GM21367 (cell line): ENCODE data around the gene UBL7.
"Not testable (repeated sequence)": the region's sequence is repeated elsewhere in the genome, so short reads cannot be mapped to it uniquely, and the experiment has no call there.

Experiments used
- ATAC-seq: cut with Tn5 transposase; IDR thresholded peaks from one replicate; pipeline ENCODE4 v1.9.1; 2021; ENCODE audit not compliant: unreplicated experiment

Gene UBL7

DNA sequence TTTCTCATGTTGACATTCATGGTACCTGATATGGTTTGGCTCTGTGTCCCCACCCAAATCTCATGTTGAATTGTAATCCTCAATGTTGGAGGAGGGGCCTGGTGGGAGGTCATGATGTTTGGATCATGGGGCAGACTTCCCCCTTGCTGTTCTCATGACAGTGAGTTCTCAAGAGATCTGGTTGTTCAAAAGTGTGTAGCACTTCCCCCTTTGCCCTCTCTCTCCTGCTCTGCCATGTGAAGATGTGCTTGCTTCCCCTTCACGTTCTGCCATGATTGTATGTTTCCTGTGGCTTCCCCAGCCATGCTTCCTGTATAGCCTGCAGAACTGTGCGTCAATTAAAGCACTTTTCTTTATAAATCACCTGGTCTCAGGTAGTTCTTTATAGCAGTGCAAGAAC lies 3.3 kb upstream of the UBL7 start:
- ATAC-seq, result no peak

DNA sequence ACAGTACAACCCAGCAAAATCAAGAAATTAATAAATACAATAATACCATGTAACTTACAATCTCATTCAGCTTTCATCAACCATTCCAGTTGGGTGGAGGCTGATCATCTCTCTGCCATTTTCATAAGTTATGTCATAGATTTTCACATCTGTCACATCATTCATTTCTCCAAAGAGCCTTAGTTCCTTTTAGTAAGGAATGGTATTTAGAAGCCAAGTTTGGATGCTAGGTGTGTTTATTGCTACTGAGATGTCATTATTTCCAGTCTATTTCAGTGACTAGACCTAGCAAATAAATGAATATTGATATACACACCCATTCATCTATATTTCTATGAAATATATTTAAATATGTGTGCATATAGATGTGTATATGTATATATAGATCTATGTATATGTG lies 2.7 kb upstream of the UBL7 start:
- ATAC-seq, result no peak

DNA sequence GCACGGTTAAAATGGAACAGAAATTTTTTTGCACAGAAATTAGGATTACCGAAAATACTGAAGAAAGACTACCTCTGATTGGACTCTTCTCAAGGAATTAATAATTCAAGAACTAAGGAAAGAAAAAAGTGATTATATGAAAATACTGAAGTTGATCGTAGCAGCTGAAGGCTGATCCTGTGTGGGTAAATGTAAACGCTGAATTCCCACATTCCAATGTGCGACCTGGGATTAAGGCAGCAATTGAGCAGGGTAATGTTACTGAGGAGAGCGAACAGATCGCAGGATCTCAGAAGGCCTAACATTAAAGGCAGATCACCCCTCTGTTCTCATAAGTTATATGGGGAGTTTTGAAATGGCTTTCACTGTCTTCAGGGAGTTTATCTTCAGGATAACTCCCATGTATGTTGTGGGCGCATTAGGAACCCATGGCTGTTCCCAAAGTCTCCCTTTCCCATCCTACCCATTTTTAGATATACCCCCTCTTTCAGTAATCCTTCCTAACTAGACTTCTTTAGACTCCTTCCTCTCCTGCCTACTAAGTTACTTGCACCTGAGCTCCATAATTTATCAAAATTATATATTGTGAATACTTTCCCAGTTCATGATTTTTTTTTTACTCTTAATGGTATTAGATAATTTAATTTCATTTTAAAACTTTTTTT lies 1.0 kb upstream of the UBL7 start:
- ATAC-seq, result no peak

DNA sequence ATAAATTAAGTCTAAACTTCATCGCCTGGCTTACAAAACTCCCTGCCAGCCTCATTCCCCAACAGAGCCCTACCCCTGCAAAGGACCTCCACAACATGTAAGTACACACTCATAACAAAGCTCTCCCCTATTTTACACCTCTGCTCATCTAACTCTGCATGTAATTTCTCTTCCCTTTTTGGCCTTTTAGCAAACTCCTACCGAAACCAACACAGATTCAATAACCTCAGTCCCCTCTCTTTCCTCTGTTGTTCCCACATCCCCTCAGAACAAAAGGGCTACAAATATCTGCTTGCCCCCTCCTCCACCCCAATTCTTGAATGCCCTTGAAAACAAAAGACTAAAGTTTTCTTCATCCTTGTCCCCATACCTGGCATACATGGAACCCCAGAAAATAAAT lies 662 bp downstream of the UBL7 start:
- ATAC-seq, result no peak

DNA sequence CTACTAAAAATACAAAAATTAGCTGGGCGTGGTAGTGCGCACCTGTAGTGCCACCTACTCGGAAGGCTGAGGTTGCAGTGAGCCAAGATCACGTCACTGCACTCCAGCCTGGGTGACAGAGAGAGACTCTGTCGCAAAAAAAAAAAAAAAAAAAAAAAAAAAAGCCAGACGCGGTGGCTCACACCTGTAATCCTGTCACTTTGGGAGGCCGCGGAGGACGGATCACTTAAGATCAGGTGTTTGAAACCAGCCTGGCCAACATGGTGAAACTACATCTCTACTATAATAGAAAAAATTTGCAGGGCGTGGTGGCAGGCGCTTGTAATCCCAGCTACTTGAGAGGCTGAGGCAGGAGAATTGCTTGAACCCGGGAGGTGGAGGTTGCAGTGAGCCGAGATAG lies 1.2 kb downstream of the UBL7 start:
- ATAC-seq, result not testable (repeated sequence)

DNA sequence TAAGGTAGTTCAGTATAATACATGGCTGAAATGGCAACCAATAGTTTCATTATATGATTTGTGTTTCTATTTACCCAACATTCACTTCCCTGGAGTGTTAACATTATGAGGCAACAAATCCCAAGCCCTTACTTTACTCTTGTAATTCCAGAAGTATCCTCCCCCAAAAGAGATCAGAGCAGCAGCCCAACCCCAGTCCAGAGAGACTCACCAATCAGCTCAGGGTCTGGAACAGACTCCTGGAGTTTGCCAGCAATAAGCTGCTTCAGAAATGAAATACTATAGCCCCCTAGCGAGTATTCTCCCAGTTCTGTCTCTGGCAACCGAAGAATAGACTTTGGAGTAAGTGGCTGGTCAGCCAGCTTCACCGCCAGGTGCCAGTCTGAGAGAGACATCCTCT lies 2.5 kb downstream of the UBL7 start:
- ATAC-seq, result no peak

DNA sequence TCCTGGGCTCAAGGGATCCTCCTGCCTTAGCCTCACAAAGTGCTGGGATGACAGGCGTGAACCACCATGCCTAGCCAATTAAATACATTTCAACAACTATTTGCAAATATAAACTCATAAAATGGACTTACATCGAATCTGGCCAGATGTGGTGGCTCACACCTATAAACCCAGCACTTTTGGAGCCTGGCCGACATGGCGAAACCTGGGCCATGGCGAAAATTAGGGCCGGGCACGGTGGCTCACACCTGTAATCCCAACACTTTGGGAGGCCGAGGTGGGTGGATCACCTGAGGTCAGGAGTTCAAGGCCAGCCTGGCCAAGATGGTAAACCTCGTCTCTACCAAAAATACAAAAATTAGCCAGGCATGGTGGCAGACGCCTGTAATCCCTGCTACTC lies 3.9 kb downstream of the UBL7 start:
- ATAC-seq, result not testable (repeated sequence)

DNA sequence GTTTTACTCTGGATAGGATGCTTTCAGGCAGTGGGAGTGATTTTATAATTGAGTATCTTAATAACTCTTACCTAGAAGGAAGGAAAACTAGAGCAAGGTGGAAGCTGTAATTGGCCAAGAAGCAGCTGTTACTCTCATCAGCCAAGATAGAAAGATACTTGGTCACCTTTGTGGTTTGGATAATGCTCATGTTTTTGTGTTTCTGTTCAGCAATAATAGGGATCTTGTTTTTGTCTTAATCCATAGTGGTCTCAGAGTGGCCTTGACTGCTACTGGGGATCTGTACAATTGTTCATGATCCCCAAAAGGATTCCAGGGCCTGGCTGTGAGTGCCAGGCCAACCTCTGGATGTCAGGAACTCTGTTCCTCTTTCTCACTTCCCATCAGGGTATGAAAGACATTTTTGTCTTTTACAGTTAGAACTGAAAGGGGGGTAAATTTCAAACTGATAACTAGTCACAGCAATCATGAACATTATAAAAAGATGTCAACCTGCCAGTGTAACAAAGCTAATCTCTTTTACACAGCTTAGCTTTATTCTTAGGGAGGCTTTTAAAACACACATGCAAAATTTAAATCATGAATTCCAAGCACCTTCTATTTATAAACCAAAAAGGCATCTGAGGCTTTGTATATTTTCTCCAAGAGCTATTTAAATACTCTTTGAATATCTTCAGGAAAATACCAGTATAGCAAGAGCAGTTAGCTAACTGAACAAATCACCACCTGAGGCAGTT lies 6.0 kb downstream of the UBL7 start:
- no peak for ATAC-seq

DNA sequence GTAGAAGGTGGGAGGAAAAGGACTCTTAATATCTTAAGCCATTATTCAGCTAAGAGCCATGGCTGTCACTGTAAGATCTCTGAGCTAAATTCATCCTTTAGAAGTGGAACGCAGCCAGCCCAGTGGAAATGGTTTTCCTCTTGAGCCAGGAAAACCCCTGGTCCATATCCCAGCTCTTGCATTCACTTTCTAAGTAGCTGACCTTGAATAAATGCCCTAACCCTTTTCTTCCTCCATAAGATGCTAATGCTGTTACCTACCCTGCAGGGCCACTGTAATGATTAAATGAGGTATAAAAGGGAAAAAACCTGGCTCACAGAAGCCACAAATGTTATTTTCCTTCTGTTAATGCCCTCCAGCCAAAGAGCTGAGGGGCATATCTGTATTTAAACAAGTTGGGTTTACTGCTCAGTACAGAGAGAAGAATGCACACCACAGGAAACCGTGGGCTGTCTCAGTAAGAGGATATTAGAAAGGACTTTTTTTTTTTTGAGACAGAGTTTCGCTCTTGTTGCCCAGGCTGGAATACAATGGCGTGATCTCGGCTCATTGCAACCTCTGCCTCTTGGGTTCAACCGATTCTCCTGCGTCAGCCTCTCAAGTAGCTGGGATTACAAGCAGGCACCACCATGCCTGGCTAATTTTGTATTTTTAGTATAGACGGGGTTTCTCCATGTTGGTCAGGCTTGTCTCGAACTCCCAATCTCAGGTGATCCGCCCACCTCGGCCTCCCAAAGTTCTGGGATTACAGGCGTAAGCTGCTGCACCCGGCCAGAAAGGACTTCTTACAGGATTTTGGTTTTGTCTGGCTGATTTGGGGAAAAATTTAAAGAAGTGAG lies 6.8 kb downstream of the UBL7 start:
- ATAC-seq, result no peak

DNA sequence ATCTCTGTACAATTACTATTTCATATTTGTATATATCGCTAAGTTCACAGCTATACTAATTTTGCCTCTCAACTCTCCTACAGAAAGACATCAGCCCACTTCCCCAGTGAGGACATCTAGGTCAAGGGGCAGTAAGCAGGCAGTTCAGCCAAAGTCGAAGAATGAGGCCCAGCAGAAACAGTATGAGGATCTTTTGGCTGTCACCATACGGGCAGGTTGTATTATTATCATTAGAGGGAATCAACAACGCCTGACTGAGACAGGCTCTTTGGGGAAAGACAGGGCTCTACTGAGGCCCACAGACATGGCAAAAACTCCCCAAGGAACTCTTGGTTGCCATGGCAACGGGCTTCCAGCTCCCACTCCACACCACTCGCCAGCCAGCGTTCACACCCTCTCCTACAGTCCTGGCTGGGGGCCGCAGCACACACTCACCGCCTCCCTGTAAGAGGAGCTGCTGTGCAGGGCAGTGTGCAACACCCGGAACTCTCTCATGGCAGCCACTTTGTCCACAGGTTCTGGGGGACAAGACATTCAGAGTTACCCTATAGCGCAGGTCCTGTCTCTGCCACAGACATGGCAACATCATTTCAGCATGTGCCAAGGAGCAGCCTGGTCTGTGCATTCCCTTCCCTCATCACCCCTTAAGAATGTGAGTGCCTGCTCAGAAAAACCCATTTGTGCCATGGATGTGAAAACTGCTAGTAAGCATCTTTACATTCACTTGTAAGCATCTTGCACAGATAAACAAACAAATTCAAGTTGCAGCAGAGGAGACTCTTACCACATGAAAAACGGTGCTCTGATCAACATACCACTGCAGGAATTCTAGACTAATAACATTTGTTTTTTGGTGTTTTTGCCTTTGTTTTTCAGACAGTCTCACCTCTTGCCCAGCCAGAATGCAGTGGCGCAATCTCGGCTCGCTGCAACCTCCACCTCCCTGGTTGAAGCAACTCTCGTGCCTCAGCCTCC lies 8.8 kb downstream of the UBL7 start:
- ATAC-seq, result no peak

DNA sequence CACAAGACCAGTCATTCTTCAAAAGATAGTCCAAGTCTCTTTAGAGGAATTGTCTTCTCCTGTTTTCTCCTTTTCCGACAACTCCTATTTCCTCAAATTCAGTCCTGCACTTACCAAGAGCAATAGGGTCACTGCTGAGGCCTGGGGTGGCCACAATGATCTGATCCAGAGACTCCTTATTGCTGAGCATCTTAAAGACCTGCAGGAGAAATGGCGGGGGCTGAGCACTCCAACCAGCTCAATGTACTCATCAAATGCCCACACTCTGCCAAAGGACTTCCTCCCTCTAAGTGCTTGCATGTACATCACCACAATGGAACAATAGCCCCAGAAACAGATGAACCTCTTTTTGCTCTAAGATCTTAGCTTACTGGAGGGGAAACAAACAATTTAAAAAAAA lies 9.6 kb downstream of the UBL7 start:
- no peak for ATAC-seq

DNA sequence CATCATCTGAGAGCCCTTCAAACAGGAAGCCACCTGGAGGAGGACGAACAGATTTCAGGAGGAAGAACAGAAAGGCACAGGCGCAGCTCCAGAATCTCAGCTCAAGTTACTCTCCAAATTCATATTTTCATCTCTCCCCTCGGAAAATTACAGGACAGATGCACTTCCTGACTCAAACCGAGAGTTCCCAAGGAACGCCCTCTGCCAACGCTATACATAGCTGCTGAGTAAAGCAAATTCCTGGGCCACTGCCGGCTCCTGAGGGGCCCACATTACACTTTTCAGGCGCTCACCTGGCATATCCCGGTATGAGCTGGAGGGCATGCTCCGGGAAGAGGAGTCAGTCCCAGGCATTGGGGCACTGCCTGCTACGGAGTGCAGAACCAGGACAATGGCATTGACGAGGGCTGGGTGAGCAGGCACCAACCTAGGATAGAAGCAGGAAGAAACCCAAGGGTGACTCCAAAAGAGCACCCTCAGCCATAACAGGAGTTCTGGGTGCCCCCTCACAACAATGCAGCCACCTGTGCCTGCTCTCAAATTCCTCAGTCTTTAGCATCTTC lies 11.2 kb downstream of the UBL7 start:
- no peak for ATAC-seq

DNA sequence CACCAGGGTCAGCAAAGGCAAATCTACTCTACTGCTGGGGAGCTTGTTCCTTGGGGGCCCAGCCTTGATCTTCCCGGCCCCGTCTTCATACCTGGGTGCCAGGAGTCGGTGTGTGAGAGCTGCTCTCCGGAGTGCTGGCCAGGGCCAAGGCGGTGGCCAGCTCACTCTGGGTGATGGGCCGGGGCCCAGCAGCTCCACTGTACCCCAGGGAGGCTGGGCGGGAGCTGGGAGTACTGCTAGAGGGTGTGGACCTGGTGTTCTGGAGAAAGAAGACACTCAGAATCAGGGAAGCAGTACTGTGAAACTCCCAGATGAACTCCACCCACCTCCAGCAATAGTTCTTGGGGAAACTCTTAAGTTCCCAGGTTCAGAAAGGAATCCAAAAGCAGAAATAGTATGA lies 11.9 kb downstream of the UBL7 start:
- no peak for ATAC-seq

DNA sequence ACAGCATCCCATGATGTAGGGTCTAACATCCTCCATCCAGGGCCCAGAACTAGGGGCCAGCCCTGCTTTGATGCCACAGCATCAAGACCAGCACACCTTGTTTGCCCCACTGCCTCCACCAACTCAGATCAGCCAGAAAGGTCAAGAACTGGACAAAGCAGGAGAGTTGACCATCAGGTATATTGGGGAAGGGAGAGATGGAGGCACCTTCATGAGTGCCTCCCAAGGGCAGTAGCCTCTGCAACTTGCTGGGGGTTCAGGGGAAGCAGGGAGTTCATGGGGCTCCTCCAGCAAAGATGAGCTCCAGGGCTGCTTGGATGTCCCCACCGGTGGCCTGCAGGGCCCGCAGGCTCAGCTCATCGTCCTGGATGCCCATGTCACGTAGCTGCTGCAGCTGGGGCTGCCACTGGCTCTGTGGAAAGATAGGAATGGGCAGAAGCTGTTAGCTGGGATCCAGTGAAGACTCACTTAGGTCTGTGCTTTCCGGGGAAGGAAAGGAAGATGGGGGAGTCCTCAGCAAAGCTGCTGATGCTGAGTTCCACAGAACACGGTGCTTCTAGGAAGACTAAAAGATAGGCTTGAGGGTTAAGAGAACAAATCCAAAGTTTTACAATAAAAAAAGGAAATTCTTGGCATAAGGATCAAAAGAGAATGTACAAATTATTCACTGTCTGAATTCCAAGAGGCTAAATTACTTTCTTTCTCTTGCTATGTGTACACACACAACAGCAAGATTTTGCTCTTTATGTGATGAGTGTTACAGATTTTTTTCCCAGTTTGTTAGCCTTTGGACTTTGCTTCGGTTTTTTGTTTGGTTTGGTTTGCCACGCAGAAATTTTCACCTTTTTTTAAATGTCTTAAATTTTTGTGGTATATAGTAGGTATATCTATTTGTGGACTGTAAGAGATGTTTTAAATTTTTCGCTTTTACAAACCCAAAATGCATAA lies 14.9 kb downstream of the UBL7 start:
- no peak for ATAC-seq

DNA sequence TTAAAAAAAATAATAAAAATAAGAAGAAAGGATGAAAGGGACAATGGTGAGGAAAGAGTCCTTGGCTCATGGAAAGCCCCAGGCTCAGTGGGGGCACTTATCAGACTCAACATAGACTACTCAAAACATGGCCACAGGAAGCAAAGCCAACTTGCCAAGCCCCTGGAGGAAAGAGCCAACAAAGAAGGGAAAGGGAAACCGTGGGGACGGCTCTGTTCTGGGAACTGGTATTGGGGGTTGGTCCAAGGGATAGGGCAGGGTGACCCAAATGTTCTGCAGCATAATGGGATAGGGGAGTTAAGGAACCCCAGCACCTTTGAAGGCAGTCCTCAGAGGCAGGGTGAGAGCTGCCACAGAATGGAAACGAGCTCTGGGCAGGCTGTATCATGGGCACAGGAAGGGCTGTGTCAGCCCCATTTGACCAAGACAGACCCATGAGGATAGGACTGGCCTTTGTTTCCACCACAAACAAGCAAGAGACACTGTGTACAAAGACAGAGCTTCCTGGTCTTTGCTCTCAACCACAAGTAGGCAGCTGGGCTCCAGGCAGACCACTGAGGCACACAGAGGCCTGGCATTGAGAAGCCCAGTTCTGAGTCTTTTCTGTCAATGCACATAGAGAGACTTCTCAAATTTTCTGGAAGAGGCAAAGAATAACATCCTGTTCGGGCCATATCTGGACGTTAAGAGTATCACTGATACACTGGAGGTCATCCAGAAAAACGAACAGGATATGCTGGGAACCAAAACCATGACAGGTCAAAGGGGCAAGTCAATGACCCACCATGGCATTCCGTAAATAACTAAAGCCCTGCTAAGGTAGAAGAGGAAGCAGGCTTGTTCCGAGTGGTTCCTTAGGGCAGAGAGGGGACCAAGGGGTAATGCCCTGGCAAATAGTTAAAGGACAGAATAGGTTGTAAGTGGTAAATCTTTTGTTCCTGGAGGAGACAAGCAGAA lies 16.6 kb downstream of the UBL7 start:
- ATAC-seq, result no peak

DNA sequence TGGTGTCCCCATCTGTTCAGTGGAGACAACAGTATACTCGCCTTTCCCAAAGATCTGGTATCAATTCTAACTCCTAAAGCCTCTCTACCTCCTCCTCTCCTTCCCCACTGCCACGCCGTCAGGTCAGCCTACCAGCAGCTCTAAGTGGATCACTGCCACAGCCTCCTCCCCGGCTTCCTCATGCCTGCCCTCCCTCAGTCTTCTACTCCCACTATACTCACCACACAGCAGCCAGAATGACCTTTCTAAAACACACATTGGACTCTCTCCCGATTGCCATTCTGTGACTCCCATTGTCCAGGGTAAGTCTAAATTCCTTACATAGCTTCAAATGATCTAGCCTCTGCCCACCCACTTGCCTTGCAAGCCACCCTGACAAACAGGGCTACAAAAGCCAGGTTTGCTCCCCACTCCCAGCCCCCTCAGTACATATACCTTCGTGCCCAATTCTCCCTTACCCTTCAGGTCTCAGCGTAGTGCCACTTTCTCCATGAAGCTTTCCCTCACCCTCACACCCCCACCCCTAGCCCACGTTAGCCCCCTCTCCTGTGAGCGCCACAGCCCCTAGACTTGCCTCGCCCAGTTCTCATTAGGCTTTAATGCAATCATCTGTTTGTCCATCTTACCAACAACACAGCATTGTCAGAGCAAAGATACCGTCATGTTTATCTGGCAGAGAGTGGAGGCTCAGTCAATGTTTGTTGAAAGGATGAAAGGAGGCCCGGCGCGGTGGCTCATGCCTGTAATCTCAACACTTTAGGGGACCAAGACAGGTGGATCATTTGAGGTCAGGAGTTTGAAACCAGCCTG lies 17.7 kb downstream of the UBL7 start:
- ATAC-seq, result no peak

DNA sequence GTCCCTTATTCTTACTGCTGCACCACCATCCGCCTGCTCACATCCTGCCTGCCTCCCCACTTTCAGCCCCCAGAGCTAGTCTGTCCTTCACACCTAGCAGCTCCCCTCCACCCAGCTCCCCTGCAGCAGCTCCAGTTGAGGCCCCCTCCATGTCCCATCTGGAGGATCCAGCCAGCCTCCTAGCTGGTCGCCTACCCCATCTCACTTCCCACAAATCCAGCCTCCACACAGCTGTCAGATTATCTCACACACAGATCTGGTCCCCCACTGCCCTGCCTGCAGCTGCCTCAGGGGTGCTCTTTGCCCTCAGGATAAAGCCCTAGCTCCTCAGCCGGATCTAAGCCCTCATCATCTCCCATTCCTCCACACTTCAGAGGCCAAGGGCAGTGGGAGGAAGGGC lies 18.4 kb downstream of the UBL7 start:
- no peak for ATAC-seq
